ENCODE measurements around the gene ERC2.

DNA sequence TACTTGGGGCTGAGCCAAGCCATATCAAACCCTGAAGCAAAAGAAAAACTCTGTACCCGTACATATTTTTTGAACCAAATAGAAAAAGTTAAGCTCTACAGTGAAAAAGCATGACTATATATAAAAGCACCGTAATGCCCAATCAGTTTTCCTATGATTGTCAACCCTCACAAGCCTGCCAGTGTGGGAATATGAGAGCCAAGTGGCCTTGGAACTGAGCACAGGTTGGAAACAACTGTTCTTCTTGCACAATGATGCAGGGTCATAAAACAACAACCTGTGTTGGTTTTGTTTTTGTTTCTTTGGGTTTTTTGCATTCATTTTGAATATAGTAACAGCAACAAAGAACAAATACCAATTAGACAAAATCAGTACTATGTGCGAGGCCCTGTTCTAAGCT, 3.5 kb upstream of the ERC2 start:
- TF ChIP-seq POLR2A (IDR thresholded peaks at IDR 0.05; ENCODE audit: low read length) (no peak), MAZ (IDR thresholded peaks at IDR 0.05; ENCODE audit: borderline replicate concordance, low read depth, low read length) (no peak), RAD21 (conservative IDR thresholded peaks at IDR 0.05 in 1 of 2, IDR thresholded peaks at IDR 0.05 in 1 of 2) (no peak), ESRRA (IDR thresholded peaks at IDR 0.05; ENCODE audit: borderline replicate concordance, low read length) (no peak), RFX5 (IDR thresholded peaks at IDR 0.05) (no peak), RNF2 (IDR thresholded peaks at IDR 0.05; ENCODE audit: borderline replicate concordance, low read depth) (no peak), CEBPB (IDR thresholded peaks at IDR 0.05) (no peak), PHF8 (IDR thresholded peaks at IDR 0.05; ENCODE audit: borderline replicate concordance, low read depth) (no peak), EHMT2 (IDR thresholded peaks at IDR 0.05; ENCODE audit: low read depth) (no peak)
- TF ChIP-seq, protein P1, sequence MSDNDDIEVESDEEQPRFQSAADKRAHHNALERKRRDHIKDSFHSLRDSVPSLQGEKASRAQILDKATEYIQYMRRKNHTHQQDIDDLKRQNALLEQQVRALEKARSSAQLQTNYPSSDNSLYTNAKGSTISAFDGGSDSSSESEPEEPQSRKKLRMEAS (IDR thresholded peaks at IDR 0.05) = no peak
- TF ChIP-seq, protein P2, sequence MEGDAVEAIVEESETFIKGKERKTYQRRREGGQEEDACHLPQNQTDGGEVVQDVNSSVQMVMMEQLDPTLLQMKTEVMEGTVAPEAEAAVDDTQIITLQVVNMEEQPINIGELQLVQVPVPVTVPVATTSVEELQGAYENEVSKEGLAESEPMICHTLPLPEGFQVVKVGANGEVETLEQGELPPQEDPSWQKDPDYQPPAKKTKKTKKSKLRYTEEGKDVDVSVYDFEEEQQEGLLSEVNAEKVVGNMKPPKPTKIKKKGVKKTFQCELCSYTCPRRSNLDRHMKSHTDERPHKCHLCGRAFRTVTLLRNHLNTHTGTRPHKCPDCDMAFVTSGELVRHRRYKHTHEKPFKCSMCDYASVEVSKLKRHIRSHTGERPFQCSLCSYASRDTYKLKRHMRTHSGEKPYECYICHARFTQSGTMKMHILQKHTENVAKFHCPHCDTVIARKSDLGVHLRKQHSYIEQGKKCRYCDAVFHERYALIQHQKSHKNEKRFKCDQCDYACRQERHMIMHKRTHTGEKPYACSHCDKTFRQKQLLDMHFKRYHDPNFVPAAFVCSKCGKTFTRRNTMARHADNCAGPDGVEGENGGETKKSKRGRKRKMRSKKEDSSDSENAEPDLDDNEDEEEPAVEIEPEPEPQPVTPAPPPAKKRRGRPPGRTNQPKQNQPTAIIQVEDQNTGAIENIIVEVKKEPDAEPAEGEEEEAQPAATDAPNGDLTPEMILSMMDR (IDR thresholded peaks at IDR 0.05) = no peak
- TF ChIP-seq, protein P3, sequence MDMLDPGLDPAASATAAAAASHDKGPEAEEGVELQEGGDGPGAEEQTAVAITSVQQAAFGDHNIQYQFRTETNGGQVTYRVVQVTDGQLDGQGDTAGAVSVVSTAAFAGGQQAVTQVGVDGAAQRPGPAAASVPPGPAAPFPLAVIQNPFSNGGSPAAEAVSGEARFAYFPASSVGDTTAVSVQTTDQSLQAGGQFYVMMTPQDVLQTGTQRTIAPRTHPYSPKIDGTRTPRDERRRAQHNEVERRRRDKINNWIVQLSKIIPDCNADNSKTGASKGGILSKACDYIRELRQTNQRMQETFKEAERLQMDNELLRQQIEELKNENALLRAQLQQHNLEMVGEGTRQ (IDR thresholded peaks at IDR 0.05) = no peak
- TF ChIP-seq, protein P4, sequence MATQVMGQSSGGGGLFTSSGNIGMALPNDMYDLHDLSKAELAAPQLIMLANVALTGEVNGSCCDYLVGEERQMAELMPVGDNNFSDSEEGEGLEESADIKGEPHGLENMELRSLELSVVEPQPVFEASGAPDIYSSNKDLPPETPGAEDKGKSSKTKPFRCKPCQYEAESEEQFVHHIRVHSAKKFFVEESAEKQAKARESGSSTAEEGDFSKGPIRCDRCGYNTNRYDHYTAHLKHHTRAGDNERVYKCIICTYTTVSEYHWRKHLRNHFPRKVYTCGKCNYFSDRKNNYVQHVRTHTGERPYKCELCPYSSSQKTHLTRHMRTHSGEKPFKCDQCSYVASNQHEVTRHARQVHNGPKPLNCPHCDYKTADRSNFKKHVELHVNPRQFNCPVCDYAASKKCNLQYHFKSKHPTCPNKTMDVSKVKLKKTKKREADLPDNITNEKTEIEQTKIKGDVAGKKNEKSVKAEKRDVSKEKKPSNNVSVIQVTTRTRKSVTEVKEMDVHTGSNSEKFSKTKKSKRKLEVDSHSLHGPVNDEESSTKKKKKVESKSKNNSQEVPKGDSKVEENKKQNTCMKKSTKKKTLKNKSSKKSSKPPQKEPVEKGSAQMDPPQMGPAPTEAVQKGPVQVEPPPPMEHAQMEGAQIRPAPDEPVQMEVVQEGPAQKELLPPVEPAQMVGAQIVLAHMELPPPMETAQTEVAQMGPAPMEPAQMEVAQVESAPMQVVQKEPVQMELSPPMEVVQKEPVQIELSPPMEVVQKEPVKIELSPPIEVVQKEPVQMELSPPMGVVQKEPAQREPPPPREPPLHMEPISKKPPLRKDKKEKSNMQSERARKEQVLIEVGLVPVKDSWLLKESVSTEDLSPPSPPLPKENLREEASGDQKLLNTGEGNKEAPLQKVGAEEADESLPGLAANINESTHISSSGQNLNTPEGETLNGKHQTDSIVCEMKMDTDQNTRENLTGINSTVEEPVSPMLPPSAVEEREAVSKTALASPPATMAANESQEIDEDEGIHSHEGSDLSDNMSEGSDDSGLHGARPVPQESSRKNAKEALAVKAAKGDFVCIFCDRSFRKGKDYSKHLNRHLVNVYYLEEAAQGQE (IDR thresholded peaks at IDR 0.05) = no peak
